ENCODE results near the gene GNG2. TPM values are rescaled to one million over a fixed set of nuclear protein-coding genes. Genes with fewer than 3 reads are reported as not detected.

GNG2 gene
- total and polyA plus RNA-seq, 10 of the 15 experiments (the other 5 are each of a cell fraction or from before 2014, with no cell fraction given), result 31.6 to 114 (median 66.4) TPM

- no peak for TF ChIP-seq IRF3 (IDR thresholded peaks at IDR 0.05)
- no peak for TF ChIP-seq SPI1 (IDR thresholded peaks at IDR 0.05; ENCODE audit: borderline replicate concordance, insufficient read depth, low read depth, low read length)
- TF ChIP-seq ZNF622 (IDR thresholded peaks at IDR 0.05), result no peak
- TF ChIP-seq NR2F1 (conservative IDR thresholded peaks at IDR 0.05), result no peak
- no peak for TF ChIP-seq SREBF2 (IDR thresholded peaks at IDR 0.05; ENCODE audit: low read length)
- TF ChIP-seq CUX1 (IDR thresholded peaks at IDR 0.05; ENCODE audit: insufficient replicate concordance, low read depth, low read length), result no peak
Observed at GRCh38 chr14:51836417-51836816, 24.0 kb upstream of the GNG2 start (continued).
